GM12864 (cell line): ENCODE measurements around the gene CIDEB.
A peak's percentile ranks its signal among the peaks of the same experiment; 100 is the strongest.

Experiments used
- DNase-seq: peaks from one replicate; pipeline ENCODE4 v3.0.0-alpha.2; 2011; ENCODE audit warnings: low read depth
- H3K4me3 ChIP-seq: 2 replicates; pipeline ENCODE4 v1.5.1; 2011; ENCODE audit warnings: mild to moderate bottlenecking, low read depth, low read length, control low read depth
- TF ChIP-seq, protein P1 (sequence below): IDR thresholded peaks from 2 replicates; pipeline ENCODE4 v1.5.1; 2011; ENCODE audit warnings: low read depth, mild to moderate bottlenecking, moderate library complexity, low read length, control low read depth, inconsistent platforms; ENCODE audit errors: missing control alignments

Gene CIDEB

DNA sequence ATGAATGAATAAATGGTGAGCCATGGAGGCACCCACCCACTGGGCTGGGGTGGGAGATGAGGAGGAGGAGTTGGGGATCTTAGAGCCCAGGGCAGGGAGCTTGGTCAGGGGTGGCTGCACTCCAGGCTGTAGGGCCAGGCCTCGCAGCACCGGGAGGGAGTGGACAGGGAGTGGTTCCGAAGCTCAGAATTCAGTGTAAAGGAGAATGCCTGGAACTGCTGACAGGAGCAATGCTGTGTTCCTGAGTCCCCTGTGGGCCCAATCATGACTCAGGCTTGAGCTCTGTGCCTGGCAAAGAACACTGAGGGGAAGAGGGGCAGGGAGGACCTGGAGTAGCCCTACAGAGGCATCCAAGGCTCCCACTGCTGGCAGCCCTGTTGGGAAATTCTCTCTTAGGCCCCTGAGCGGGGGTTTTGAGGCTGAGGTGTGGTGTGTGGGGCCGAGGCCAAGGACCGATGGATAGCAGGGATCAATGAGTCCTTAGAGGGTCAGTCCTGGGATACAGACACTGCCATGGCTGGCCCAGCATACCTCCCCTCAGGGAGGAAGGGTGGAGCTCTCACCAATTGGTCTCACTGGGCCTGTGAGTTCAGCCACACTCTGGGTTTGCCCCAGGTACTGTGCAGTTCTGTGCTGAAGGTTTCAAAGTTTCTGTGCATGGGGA lies 26.8 kb downstream of the CIDEB start:
- H3K4me3 ChIP-seq = no peak overlapping the region
- TF ChIP-seq, protein P1, sequence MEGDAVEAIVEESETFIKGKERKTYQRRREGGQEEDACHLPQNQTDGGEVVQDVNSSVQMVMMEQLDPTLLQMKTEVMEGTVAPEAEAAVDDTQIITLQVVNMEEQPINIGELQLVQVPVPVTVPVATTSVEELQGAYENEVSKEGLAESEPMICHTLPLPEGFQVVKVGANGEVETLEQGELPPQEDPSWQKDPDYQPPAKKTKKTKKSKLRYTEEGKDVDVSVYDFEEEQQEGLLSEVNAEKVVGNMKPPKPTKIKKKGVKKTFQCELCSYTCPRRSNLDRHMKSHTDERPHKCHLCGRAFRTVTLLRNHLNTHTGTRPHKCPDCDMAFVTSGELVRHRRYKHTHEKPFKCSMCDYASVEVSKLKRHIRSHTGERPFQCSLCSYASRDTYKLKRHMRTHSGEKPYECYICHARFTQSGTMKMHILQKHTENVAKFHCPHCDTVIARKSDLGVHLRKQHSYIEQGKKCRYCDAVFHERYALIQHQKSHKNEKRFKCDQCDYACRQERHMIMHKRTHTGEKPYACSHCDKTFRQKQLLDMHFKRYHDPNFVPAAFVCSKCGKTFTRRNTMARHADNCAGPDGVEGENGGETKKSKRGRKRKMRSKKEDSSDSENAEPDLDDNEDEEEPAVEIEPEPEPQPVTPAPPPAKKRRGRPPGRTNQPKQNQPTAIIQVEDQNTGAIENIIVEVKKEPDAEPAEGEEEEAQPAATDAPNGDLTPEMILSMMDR = no peak
- no peak for DNase-seq

- TF ChIP-seq, protein P1 = peak; percentile 55
- no peak for DNase-seq
Measured at GRCh38 chr14:24279301-24280186, 28.2 kb downstream of the CIDEB start.

DNA sequence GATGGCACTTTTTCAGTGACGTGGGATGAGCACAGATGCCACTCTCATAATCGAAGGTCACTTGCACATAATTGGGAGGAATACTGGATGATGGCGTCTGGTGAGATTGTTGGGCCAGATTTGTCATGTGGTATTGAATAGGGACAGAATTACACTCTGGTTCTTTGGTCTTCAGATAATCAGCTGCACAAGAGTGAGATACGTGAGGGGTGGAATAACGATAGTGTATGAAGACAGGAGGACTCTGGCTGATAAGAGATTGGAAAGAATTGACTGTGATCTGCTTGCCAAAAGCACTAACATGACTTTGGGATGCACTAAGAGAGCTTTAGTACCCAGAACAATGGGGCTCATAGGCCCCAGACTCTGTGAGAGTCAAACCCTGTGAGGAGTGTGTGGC lies 29.4 kb downstream of the CIDEB start:
- no peak overlapping the region for H3K4me3 ChIP-seq
- TF ChIP-seq, protein P1 = no peak
- no peak for DNase-seq

More at GRCh38 chr14:24279301-24280186, 28.2 kb downstream of the CIDEB start:
- H3K4me3 ChIP-seq = no peak overlapping the region

GRCh38 chr14:24277606-24278321 lies 30.0 kb downstream of the CIDEB start:
- TF ChIP-seq, protein P1 = no peak
- H3K4me3 ChIP-seq = no peak overlapping the region
- no peak for DNase-seq

DNA sequence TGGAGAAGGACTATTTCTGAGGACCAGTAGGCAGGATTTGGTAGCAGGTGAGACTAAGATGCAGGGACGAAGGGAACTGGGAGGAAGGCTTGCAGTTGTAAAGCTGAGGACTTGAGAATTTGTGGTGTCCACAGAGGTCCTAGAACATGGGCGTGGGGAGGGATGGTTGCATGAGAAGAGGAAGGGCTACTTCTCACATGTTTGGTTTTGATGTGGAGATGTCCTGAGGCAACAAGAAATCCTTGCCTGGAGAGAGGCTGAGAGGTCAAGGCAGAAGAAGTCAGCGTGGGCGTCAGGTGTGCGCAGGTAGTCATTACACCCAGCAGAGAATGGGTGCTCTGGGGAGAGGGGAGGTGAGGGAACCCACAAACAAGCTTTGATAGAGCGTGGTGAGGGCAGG lies 30.7 kb downstream of the CIDEB start:
- no peak overlapping the region for H3K4me3 ChIP-seq
- DNase-seq = no peak
- TF ChIP-seq, protein P1 = no peak

- H3K4me3 ChIP-seq = no peak overlapping the region; the same call in none of the 2 replicates
- TF ChIP-seq, protein P1 = no peak
- peak; percentile 85 for DNase-seq
Measured at GRCh38 chr14:24274101-24274543, 33.7 kb downstream of the CIDEB start.
